HG03520 (cell line): Measurements from ENCODE around the gene MSI1.

Experiments
- ATAC-seq: cut with Tn5 transposase; IDR thresholded peaks from one replicate; pipeline ENCODE4 v1.9.1; 2021; ENCODE audit warnings: mild to moderate bottlenecking, moderate library complexity; ENCODE audit not compliant: unreplicated experiment

The MSI1 gene

DNA sequence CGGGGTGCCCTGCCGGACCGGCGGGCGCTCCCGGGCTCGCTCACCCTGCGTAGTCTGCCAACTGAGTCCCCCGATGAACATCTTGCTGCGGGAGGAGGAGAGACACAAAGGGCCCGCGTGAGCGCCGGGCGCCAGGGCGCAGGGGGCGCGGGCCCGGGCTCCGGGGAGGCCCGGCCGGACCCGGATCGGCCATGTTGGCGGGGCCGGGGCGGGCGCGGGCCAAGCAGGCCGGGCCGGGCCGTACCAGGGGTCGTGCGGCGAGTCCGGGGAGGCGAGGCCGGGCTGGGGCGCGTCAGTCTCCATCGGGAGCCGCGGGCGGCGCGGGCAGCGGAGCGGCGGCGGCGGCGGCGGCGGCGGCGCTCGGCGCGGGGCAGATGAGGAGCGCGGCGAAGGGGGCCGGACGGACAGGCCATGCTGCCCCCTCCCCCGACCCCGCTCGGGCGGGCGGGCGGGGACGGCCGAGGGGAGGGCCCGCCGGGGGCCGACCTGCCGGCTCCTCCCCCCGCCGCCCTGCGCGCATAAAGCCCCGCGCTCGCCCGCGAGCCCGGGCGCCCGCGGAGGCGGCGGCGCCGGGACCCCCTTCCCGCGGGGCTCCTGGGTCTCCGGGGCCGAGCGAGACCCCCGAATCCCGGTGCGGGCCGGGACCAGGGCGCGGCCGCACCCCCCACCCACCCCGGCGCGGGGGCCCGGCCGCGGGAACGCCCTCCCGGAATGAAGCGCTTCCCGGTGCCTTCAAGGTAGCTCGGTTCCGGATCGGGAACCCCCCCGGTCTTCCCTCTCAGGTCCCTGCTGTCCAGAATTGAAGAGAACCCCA lies at the start of gene MSI1:
TSS of gene MSI1 (minus strand) at position 376 of the 814 bp plus-strand sequence. CDS start at position 303, 73 bp downstream.
- no peak for ATAC-seq

- ATAC-seq, result no peak
Observed at GRCh38 chr12:120417917-120418580, 49.1 kb upstream of the MSI1 start.

- ATAC-seq, result no peak
Observed at GRCh38 chr12:120416490-120417216, 47.7 kb upstream of the MSI1 start.

DNA sequence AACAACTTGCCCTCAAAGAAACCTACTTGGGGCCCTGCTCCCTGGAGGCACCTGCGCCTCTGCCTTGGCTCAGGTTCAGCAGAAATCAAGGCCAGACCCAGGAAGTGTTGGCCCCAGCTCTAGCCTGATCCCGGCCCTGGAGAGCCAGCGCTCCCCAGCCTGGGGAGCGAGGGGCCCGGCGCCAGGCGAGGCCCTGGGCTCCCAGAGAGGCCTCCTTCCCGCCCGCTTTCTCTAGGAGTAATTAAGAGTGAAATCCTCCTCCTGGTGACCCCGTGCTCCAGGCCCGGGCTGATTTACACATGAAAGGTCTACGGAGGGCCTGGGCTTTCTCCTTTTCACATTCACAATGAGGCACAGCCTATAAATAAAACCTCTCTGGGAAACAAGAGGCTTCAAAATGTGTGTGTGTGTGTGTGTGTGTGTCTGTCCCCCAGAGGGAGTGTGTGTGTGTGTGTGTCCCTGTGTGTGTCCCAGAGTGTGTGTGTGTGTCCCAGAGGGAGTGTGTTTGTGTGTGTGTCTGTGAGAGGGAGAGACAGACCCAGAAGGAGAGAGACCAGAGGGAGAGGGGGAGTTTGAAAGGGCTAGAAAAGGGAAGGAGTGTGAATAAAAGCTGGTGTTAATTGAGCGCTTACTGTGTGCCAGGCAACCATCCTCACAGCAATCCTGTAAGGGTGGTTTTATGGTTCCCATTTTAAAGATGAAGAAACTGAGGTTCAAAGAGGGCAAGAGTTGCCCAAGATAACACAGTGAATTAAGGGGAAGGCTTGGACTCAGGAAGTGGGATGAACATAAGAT lies 45.1 kb upstream of the MSI1 start:
- no peak for ATAC-seq

- no peak for ATAC-seq
Observed at GRCh38 chr12:120412421-120412820, 43.5 kb upstream of the MSI1 start.

- no peak for ATAC-seq
Observed at GRCh38 chr12:120408771-120409170, 39.8 kb upstream of the MSI1 start.

- no peak for ATAC-seq
Observed at GRCh38 chr12:120406553-120406952, 37.6 kb upstream of the MSI1 start.

- ATAC-seq, result no peak
Observed at GRCh38 chr12:120406069-120406468, 37.1 kb upstream of the MSI1 start.

DNA sequence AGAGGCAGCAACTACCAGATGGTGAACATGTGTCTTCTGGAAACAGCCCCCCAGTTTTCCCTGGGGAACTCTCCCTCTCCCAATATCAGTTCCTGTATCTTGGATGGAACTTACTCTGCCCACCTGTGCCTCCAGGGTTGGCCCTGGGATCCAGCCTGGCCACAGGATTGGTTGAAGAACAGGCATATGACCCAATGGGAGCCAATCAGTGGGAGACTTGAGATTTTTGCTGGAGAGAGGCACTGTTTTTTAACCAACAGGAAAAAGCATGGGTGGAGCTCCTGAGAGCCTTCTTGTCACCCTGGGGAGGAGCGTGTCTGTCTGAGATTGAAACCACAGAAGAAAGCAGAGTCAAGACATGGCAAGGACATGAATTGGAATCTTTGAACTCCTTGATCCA lies 35.3 kb upstream of the MSI1 start:
- no peak for ATAC-seq

GRCh38 chr12:120403869-120404268 lies 34.9 kb upstream of the MSI1 start:
- ATAC-seq, result no peak

DNA sequence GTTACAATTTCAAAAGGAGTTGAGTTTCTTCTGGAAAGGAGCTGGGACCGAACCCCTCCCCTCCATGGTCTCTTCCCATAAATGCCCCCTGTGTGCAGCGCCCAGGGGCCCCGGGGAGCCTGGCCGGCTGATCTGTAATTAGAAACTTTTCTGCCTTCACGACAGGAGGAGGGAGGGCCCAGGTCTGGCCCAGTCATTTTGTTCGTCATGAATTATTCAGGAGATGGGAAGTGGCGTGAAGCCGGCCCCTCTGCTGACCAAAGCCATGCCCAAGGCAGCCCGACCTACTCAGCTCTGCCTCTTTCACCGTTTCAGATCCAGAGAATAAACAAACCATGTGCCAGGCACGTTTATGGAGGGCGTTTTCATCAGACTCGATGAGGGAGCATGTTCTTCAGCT lies 33.3 kb upstream of the MSI1 start:
- no peak for ATAC-seq

DNA sequence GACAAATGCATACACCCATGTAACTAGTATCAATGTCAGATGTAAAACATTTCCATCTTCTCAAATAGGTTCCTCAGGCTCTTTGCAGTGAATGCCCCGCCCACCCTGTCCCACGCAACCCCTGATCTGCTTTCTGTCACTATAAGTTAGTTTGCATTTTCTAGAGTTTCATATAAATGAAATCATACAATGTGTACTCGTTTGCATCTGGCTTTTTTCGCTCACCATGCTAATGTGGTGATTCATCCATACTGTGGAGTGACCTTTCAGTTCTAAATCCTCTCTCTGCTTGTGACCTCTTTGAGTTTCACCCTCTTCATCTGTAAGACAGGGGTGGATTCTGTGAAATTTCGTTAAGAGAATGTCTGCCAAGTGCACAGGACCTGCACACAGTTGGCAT lies 30.6 kb upstream of the MSI1 start:
- no peak for ATAC-seq

GRCh38 chr12:120397824-120398540 lies 29.0 kb upstream of the MSI1 start:
- ATAC-seq, result no peak

DNA sequence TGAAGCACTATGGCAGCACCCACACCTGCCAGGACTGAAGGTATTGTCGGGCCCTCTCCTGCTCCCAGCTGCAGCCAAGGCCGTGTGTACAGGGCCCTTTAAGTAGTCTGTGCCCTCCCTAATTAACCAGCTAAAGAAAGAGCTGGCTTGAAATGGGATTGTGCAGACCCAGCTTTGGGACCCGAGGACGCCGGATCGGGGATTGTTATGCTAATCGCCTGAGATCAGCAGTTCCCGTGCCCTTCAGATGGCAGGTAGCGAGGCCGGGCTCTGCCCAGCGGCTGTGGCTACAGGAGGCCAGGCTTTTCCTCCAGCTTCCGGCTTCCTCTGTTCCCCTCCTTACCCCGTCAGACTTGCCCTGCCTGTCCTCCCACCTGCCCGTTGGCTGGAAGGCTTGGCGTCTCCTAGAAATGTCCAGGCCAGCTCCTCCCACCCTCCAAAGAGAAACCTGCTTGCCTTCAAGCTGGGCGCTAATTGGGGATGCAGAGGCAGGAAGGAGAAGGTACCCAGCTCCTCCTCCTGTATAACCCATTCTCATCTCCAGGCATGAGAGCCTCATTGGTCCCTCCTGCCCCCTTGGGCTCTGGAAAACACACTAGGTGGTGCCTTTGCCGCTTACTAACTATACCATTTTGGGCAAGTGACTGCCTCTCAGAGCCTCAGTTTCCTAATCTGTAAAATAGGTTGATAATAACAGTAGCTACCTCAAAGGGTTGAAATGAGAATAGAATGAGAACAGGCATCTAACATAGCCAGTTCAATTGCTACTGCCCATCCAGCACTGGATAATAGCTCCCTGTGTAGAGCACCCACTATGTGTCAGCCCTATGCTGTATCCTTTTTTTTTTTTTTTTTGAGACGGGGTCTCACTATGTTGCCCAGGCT lies 25.8 kb upstream of the MSI1 start:
- no peak for ATAC-seq

GRCh38 chr12:120390540-120391120 lies 21.7 kb upstream of the MSI1 start:
- ATAC-seq, result no peak

DNA sequence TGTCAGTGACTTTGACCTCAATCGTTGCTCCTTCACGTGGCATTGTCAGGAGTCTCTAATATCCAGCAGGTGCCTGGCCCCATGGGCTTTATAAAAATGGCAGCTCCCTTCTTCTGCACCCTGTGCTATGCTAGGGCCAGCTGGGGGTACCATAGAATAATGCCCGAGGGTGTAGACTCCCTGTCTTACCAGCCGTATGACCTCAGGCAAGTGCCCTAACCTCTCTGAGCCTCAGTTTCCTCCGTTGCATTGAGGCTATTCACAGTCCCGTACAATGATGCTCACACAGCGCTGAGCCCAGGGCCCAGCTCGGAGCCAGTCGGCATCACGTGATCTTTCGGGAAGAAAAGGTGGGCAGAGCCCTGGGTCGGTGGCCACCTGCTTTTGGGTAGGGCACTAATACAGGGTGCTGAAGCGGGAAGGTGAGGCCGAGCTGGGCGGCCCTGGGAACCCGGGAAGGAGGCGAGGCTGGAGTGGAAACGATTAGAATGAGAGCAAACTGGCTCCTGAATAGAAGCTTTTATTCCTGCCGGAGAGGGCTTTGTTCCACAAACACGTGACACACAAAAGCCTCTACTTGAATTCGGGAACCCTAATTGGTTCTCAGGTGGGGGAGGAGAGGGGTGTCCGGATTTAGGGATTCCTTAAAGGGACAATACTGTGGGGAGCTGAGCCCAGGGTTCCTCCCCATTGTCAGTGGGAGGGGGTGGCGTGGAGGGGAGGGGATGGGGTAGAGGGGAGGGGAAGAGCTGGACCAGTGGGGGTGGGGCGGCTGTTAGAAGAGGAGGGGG lies 19.9 kb upstream of the MSI1 start:
- ATAC-seq, result no peak

DNA sequence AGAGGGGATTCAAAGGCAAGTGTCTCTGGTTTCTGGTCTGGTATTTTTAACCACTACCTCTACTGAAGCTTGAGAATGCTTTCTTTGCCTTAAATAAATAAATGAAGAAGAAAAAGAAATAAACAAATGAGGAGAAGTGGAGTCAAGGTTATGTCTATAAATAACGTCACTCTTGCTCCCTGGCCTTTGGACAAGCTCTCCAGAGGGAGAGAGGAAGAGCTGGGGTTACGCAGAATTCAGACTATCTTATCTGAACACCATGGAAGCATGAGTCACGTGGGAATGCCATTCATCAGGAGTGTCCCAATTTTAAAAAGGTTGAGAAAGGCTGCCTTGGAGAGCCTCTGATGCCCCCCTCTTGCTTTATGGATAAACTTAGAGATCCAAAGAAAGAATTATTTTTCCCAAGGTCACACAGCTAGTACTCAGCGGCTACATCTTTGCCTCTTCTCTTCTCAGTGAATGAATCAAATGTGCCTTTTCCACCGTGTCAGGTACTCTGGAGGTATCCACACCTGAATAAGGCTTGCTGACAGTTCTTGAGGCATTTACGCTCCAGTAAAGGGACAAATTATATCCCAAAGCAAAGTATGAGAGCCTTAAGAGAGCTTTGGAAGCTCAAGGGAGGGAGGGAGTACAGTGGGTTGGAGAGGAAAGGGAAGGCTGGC lies 12.9 kb upstream of the MSI1 start:
- no peak for ATAC-seq

DNA sequence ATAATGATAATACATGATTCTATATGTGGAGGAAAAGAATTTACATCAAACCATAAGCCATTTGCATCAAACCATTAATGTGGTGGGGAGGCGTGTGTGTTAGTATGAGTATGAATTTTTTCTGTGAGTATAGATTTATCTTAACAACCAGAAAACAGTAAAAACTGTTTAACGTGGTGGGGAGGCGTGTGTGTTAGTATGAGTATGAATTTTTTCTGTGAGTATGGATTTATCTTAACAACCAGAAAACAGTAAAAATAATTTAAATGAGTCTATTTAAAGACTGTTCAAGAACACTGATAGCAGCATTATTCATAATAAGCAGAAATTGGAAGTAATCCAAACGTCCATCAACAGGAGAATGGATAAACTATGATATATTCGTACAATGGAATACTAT lies 9.1 kb upstream of the MSI1 start:
- no peak for ATAC-seq
